ENCODE measurements around the gene DTNB.

DNA sequence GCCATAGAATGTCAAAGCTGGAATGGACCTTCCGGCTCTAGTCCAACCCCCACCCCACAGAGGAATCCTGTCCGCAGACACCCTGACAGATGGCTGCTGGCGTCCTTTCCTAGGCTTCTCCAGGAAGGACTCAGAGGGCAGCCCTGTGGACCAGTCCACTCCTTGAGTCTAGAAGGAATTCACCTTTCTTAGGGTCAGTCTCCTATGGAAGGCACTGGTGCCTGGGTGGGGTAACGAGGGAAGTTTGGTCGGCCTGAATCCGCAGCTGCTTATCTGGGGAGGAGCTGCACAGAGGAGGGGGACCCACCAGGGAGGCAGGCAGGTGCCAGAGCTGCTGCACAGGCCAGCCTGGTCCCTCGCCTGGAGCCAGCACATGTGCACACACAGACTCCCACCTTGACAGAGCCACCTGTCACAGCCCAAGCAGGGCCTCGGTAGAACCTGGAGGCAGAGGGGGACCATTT lies 334.1 kb downstream of the DTNB start:
- no peak for TF ChIP-seq EZH2 (IDR thresholded peaks at IDR 0.05; ENCODE audit: low read length, missing control alignments)
- TF ChIP-seq, protein P1, sequence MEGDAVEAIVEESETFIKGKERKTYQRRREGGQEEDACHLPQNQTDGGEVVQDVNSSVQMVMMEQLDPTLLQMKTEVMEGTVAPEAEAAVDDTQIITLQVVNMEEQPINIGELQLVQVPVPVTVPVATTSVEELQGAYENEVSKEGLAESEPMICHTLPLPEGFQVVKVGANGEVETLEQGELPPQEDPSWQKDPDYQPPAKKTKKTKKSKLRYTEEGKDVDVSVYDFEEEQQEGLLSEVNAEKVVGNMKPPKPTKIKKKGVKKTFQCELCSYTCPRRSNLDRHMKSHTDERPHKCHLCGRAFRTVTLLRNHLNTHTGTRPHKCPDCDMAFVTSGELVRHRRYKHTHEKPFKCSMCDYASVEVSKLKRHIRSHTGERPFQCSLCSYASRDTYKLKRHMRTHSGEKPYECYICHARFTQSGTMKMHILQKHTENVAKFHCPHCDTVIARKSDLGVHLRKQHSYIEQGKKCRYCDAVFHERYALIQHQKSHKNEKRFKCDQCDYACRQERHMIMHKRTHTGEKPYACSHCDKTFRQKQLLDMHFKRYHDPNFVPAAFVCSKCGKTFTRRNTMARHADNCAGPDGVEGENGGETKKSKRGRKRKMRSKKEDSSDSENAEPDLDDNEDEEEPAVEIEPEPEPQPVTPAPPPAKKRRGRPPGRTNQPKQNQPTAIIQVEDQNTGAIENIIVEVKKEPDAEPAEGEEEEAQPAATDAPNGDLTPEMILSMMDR (conservative IDR thresholded peaks at IDR 0.05 in 1 of 2, IDR thresholded peaks at IDR 0.05 in 1 of 2; ENCODE audit: low read depth in 1 of 2, low read length in 2 of 2), result no peak

Measured in fibroblast of lung (primary cell).